Prostate gland (tissue), 2 donors: ENCODE results near the gene NUMB. TPM values are rescaled to one million over a fixed set of nuclear protein-coding genes. Genes with fewer than 3 reads are reported as not detected.

ENCODE experiments used
- DNase-seq: peaks from one replicate; pipeline ENCODE4 v3.0.0-alpha.2; 2019; ENCODE audit warnings: low spot score
- H3K27ac ChIP-seq, 2 donors: fragments of 200-600 bp; sonication (generic); 2 replicates each; pipeline ENCODE4 v1.5.1; 2017 to 2019
- H3K27me3 ChIP-seq: fragments of 200-600 bp; sonication (generic); replicated peaks from 2 replicates; pipeline ENCODE4 v1.5.1; 2019; ENCODE audit not compliant: insufficient read depth
- H3K36me3 ChIP-seq, 2 donors: fragments of 200-600 bp; sonication (generic); 1 replicate in 1 of 2; 2 replicates in 1 of 2; pipeline versions ENCODE4 v1.5.1 to v1.8.1; 2017 to 2019
- H3K4me1 ChIP-seq: fragments of 200-600 bp; sonication (generic); replicated peaks from 2 replicates; pipeline ENCODE4 v1.5.1; 2019
- H3K4me3 ChIP-seq, 2 donors: fragments of 200-600 bp; sonication (generic); 2 replicates each; pipeline ENCODE4 v1.5.1; 2017 to 2019
- H3K9me3 ChIP-seq: fragments of 200-600 bp; sonication (generic); 2 replicates; pipeline ENCODE4 v1.5.1; 2017
- POLR2A ChIP-seq: fragments of 450-650 bp; IDR thresholded peaks from one replicate; pipeline ENCODE4 v1.6.1; 2016; ENCODE audit warnings: antibody characterized with exemption, mild to moderate bottlenecking
- POLR2AphosphoS5 ChIP-seq: sonication (generic); formaldehyde crosslinking; IDR thresholded peaks from one replicate; pipeline ENCODE4 v1.6.1; 2017; ENCODE audit warnings: antibody characterized with exemption
- WGBS: methylation state at CpG from one replicate; pipeline ENCODE4 v1.1.5; 2018; 5-methylcytosine and 5-hydroxymethylcytosine counted together
- intact Hi-C: fragments of 100-400 bp; cut with DNase I; formaldehyde crosslinking; loops from one replicate; pipeline ENCODE4 v1.14.2; 2022
- total RNA-seq, 2 donors: library from RNA; depleted of rRNA; stranded (reverse); fragments of >200 nt; gene quantifications; one replicate each; pipeline ENCODE4 v1.1.0, GENCODE V29; 2016
- TF ChIP-seq, protein P1 (sequence below), 4 experiments: fragments of 200-600 bp in 2 of 4; fragments of 450-650 bp in 2 of 4; sonication (generic) in 2 of 4; IDR thresholded peaks; 1 replicate in 3 of 4; 2 replicates in 1 of 4; pipeline ENCODE4 v1.5.1; 2016 to 2019; ENCODE audit warnings: antibody characterized with exemption in 4 of 4, mild to moderate bottlenecking in 2 of 4, moderate library complexity in 2 of 4

NUMB gene
- total RNA-seq, 2 donors from 2014 or later = 38.4 to 57.8 TPM

DNA sequence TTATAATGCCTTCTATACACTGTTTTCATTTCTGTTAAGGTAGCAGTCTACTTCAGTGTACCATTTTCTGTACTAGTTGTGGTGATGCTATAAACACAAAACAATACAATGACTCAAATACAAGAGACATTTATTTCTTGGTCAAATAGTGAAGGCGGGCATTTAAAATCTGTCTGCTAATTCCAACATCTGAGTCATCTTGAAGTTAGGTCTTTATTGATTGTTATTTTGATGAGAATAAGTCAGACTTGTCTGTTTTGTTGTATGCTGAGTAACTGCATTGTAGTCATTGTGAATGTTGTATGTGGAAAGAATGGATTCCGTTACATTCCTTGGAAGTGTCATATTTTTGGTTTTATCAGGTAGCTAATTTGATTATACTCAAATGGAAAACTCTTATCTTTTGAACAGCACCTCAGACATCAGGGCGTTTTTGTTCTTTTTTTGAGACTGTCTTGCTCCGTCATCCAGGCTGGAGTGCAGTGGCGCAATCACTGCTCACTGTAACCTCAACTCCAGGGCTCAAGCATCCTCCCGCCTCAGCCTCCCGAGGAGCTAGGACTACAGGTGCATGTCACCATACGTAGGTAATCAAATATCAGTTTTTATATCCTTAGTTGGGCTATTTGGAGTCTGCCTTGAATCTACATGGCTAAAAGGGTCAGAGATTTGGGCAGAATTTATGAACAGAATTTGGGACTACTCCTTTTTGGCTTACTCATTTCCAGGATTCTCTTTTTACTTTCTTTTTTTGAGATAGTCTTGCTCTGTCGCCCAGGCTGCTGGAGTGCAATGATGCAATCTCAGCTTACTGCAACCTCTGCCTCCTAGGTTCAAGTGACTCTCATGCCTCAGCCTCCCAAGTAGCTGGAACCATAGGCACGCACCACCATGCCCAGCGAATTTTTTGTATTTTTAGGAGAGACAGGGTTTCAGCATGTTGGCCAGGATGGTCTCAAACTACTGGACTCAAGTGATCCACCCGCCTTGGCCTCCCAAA is 164.3 kb downstream of the NUMB start:
- intact Hi-C loops = no loop called here
- DNase-seq = no peak

DNA sequence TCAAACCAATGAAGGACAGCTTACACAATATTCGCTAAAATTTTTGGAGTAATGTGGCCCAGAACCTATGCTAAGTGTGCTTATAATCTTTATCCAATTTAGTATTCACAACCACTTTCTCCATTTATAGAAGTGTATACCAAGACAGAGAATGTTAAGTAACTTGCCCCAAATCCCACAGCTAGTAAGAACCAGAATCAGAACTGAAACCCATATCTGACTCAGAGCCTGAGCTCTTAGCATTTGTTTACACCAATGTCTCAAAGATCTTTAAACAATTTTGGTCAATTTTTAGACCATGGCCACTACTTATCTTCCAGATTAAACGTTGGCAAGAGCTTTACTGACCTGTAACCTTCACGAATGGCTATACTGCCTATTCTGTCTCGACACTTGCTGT is 168.1 kb downstream of the NUMB start:
- Histone ChIP-seq H3K4me3 (no peak overlapping the region), H3K9me3 (no peaks in the 10 kb centered on the region), H3K4me1 (no peaks in the 10 kb centered on the region), H3K27me3 (no peaks in the 10 kb centered on the region), H3K27ac (no peak overlapping the region), H3K36me3 (no peaks in the 10 kb centered on the region)
- intact Hi-C loops = no loop called here
- TF ChIP-seq POLR2A (no peak), POLR2AphosphoS5 (no peak)
- TF ChIP-seq, protein P1, sequence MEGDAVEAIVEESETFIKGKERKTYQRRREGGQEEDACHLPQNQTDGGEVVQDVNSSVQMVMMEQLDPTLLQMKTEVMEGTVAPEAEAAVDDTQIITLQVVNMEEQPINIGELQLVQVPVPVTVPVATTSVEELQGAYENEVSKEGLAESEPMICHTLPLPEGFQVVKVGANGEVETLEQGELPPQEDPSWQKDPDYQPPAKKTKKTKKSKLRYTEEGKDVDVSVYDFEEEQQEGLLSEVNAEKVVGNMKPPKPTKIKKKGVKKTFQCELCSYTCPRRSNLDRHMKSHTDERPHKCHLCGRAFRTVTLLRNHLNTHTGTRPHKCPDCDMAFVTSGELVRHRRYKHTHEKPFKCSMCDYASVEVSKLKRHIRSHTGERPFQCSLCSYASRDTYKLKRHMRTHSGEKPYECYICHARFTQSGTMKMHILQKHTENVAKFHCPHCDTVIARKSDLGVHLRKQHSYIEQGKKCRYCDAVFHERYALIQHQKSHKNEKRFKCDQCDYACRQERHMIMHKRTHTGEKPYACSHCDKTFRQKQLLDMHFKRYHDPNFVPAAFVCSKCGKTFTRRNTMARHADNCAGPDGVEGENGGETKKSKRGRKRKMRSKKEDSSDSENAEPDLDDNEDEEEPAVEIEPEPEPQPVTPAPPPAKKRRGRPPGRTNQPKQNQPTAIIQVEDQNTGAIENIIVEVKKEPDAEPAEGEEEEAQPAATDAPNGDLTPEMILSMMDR (IDR thresholded peaks at IDR 0.05) = no peak
- no peak for DNase-seq
- WGBS = 69% methylated on average over 4 of the region's 4 CpGs

More for the DNA sequence above, 164.3 kb downstream of the NUMB start:
- H3K27me3 ChIP-seq = no peaks in the 10 kb centered on the region
- H3K36me3 ChIP-seq = no peaks in the 10 kb centered on the region
- TF ChIP-seq, protein P1 (IDR thresholded peaks at IDR 0.05) = no peak
- no peak for TF ChIP-seq POLR2A
- TF ChIP-seq POLR2AphosphoS5 = no peak
- 97% methylated on average over 12 of the region's 12 CpGs for WGBS
- H3K4me3 ChIP-seq = no peak overlapping the region
- H3K27ac ChIP-seq = no peak overlapping the region
- no peaks in the 10 kb centered on the region for H3K4me1 ChIP-seq
- H3K9me3 ChIP-seq = no peaks in the 10 kb centered on the region

DNA sequence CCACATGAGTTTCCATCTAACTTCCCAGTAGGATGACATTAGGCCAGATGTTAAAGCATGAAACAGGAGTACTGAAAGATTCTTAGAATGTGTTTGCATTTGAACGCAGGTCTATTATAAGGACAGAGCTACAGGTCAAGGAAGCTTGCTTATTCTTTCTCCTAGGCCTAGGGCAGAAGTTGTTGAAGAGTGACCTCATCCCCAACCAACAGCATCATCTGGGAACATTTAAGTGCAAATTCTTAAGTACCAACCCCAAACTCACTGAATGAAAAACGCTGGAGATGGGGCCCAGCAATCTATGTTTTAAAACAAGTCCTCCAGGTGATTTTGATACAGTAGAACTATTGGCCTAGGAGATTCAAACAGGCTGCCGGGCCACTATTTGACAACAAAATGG is 168.6 kb downstream of the NUMB start:
- intact Hi-C loops = loop anchor here (5.0 kb wide), 1 partner anchor 117 kb away; no protein-coding TSS in a partner anchor
- no peak overlapping the region for H3K27ac ChIP-seq

DNA sequence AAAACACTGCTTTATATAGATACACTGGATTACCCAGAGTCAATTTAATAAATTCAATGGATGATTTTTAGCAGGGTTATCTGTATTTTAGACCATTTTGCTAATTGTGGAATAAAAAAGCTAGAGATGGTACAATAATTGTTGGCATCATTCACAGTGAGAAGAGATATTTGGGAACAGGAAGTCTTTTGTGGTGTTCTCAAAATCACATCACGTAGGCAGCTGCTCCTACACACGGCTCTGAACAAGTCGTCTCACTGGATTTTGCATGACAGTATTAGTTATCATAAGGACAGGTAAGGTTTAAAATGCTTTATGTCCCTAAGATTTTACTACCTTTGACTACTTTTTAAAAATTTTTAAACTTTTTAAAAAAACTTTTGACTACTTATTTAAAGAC is 169.0 kb downstream of the NUMB start:
- H3K27ac ChIP-seq = no peak overlapping the region
- WGBS = 46% methylated on average over 3 of the region's 3 CpGs
- H3K9me3 ChIP-seq = no peaks in the 10 kb centered on the region
- no peak for TF ChIP-seq POLR2A
- TF ChIP-seq, protein P1 (IDR thresholded peaks at IDR 0.05) = no peak
- H3K27me3 ChIP-seq = no peaks in the 10 kb centered on the region
- H3K4me3 ChIP-seq = no peak overlapping the region
- no peak for DNase-seq
- intact Hi-C loops = loop anchor here (5.0 kb wide), 1 partner anchor 117 kb away; no protein-coding TSS in a partner anchor
- H3K4me1 ChIP-seq = no peaks in the 10 kb centered on the region
- H3K36me3 ChIP-seq = no peaks in the 10 kb centered on the region

More for the DNA sequence above, 168.6 kb downstream of the NUMB start:
- H3K9me3 ChIP-seq = no peaks in the 10 kb centered on the region
- no peaks in the 10 kb centered on the region for H3K36me3 ChIP-seq
- H3K4me1 ChIP-seq = no peaks in the 10 kb centered on the region
- 78% methylated on average over 3 of the region's 3 CpGs for WGBS
- TF ChIP-seq POLR2AphosphoS5 (no peak), POLR2A (no peak)
- TF ChIP-seq, protein P1 (IDR thresholded peaks at IDR 0.05) = no peak
- no peak overlapping the region for H3K4me3 ChIP-seq
- no peak for DNase-seq
- no peaks in the 10 kb centered on the region for H3K27me3 ChIP-seq
